GM06990 (cell line): ENCODE measurements around the gene ARL9.

Source experiments
- DNase-seq: peaks from one replicate; pipeline ENCODE4 v3.0.0-alpha.2; 2011; ENCODE audit not compliant: insufficient read length; ENCODE audit errors: extremely low read depth
- H3K27me3 ChIP-seq: replicated peaks from 2 replicates; pipeline ENCODE4 v1.6.0; 2011; ENCODE audit warnings: low read length; ENCODE audit not compliant: control insufficient read depth, insufficient read depth
- H3K36me3 ChIP-seq: 2 replicates; pipeline ENCODE4 v1.5.1; 2011; ENCODE audit warnings: low read length; ENCODE audit not compliant: control insufficient read depth, insufficient read depth
- H3K4me3 ChIP-seq: replicated peaks from 2 replicates; pipeline ENCODE4 v1.5.1; 2011; ENCODE audit warnings: low read depth, mild to moderate bottlenecking, control low read depth, low read length
- TF ChIP-seq, protein P1 (sequence below): IDR thresholded peaks from 2 replicates; pipeline ENCODE4 v1.5.1; 2011; ENCODE audit warnings: low read length, control low read depth, mild to moderate bottlenecking, inconsistent platforms; ENCODE audit not compliant: insufficient read depth, poor library complexity, severe bottlenecking

Gene ARL9

DNA sequence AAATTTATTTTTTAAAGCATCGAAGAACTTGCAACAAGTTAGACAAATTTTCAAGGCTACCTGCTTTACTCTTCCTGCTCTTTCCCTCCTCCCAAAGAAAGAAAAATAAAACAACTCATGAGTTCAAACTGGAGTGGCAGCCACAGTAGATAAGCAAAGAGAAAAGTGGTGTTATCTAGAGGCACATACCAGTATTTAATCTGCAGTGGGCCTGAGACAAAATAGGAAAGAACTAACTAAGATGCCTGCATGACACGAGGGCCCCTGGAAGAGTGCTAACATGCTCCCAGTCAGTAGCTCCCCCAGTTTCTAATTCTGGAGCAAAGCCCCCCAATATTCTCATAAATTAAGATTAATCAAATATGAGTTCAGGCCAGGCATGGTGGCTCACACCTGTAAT is 7.9 kb downstream of the ARL9 start:
- TF ChIP-seq, protein P1, sequence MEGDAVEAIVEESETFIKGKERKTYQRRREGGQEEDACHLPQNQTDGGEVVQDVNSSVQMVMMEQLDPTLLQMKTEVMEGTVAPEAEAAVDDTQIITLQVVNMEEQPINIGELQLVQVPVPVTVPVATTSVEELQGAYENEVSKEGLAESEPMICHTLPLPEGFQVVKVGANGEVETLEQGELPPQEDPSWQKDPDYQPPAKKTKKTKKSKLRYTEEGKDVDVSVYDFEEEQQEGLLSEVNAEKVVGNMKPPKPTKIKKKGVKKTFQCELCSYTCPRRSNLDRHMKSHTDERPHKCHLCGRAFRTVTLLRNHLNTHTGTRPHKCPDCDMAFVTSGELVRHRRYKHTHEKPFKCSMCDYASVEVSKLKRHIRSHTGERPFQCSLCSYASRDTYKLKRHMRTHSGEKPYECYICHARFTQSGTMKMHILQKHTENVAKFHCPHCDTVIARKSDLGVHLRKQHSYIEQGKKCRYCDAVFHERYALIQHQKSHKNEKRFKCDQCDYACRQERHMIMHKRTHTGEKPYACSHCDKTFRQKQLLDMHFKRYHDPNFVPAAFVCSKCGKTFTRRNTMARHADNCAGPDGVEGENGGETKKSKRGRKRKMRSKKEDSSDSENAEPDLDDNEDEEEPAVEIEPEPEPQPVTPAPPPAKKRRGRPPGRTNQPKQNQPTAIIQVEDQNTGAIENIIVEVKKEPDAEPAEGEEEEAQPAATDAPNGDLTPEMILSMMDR = no peak
- H3K4me3 ChIP-seq = no peak overlapping the region

DNA sequence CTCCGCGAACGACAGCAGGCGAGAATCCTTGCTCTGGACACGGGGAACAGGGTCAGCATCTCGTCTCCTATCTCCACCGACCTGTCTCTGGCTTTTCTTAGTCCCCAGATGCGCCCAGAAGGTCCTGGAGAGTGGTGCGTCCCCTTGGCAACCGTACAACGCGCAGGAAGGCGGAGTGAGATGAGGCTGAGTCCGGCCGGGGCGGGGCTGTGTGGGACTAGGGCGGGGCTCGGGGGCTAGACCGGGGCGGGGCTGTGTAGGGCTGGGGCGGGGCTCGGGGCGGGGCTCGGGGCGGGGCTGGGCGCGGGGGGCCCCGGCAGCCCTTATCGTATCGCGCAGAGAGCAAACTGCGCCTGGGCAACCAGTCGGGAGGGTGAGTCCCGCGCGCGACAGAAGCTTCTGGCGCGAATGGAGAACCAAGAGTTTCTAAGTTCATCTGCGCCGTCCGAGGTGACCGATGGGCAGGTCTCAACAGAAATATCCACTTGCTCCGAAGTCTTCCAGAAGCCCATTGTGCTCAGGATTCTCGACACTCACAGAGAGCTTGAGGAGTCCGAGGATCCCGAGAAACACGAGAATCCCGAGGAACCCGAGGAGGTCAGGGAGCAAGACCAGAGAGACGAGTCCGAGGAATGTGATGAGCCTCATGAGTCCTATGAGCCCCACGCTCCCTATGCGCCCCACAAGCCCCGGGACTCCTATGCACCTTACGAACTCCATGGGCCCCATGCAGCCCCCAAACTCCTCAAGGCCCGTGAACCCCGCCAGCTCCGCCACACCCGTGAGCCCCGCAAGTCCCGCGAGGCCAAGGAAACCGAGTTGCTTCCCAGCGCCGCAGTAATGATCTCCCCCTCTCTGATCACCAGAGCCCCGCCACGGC is 24.9 kb downstream of the ARL9 start:
- peak; percentile 37 for DNase-seq
- TF ChIP-seq, protein P1 = no peak
- no peaks in the 10 kb centered on the region; the same call in none of the 2 replicates for H3K27me3 ChIP-seq
- peak overlapping the region; percentile 59 for H3K4me3 ChIP-seq
- H3K36me3 ChIP-seq = no peaks in the 10 kb centered on the region

More for the DNA sequence above, 7.9 kb downstream of the ARL9 start:
- DNase-seq = no peak
- H3K27me3 ChIP-seq = no peaks in the 10 kb centered on the region; the same call in 1 of the 2 replicates
- H3K36me3 ChIP-seq = no peaks in the 10 kb centered on the region

DNA sequence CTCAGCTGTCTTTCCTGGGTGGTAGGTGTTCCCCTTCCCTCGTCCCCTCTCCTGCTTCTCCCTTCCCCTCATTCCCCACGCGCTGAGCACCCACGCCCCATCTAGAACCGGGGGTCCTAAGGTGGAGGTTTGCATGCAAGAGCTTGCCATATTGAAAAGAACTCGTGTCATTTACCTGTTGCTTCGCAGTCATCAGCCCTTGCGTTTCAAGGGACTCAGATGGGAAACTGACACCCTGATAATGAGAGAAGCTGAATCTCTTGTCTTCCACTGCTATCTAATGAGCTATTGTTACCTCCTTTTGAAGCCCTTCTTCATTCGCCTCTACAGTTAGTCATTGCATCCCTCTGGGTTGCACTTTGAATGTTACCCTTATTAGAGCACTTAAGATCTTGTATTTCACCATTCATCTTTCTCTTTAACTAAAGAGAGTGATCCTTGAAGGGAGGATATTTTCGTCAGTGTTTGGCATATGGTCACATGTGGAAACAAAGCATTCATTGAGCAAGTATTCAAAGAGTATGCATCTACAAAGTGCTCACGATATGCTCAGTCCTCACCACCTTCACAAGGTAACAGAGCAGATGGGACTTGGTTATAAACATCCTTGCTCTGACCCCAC is 25.7 kb downstream of the ARL9 start:
- no peaks in the 10 kb centered on the region; the same call in none of the 2 replicates for H3K27me3 ChIP-seq
- DNase-seq = no peak
- TF ChIP-seq, protein P1 = no peak

DNA sequence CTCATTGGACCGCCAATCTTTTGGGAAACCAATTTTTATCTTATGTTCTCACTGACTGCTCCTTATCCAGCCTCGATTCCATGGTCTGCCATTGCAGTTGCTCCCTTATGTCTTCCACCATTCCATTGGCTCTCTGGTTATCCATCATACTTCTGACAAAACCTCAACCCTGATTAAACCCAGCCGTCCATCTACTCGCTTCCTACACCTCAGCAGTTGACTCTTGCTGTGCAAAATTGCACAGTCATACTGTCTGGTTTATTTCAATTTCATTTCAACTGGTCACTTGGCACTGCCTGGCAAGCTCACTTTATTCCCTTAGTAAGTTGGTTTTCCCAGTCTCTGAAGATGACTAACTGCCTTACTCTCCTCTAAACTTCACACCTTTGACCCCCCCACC is 26.2 kb downstream of the ARL9 start:
- no peak for DNase-seq

More for the DNA sequence above, 25.7 kb downstream of the ARL9 start:
- H3K36me3 ChIP-seq = no peaks in the 10 kb centered on the region
- no peak overlapping the region; the same call in 1 of the 2 replicates for H3K4me3 ChIP-seq

DNA sequence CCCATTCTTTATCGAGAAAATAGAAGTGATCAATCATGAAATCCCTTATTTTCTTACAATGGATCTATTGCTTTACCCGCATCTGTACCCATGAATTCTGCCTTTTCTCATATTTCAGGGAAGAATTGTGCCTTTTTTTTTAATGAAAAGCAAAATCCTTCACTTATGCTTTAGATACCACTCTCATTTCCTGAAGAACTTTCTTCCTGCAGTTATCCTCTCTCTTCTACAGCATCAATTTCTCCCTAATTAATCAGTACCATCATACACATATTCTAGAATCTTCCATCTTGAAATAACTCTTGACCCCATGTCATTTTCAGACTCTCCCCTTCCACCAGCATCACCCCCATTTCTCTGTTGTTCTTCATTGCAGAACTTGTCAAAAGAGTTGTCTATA is 26.6 kb downstream of the ARL9 start:
- Histone ChIP-seq H3K4me3 (no peak overlapping the region), H3K27me3 (no peaks in the 10 kb centered on the region; the same call in none of the 2 replicates), H3K36me3 (no peaks in the 10 kb centered on the region)
- no peak for DNase-seq
- TF ChIP-seq, protein P1 = no peak

More for the DNA sequence above, 26.2 kb downstream of the ARL9 start:
- Histone ChIP-seq H3K27me3 (no peaks in the 10 kb centered on the region; the same call in none of the 2 replicates), H3K36me3 (no peaks in the 10 kb centered on the region), H3K4me3 (no peak overlapping the region)
- TF ChIP-seq, protein P1 = no peak
